Nephron (organoid): Measurements from ENCODE around the gene ARHGEF12.

Experiments used
- H3K27ac Mint-ChIP-seq, 3 experiments: 2 replicates each; pipeline ENCODE4 v1.8.0; 2020; ENCODE audit warnings: mixed read lengths in 3 of 3, mild to moderate bottlenecking in 2 of 3, moderate library complexity in 1 of 3
- H3K27me3 Mint-ChIP-seq: 2 replicates; pipeline ENCODE4 v1.8.0; 2021; ENCODE audit warnings: low read depth, mild to moderate bottlenecking, moderate library complexity, mixed read lengths
- H3K36me3 Mint-ChIP-seq: 2 replicates; pipeline ENCODE4 v1.8.0; 2020; ENCODE audit warnings: low read depth, mixed read lengths
- H3K4me1 Mint-ChIP-seq: 2 replicates; pipeline ENCODE4 v1.8.0; 2020; ENCODE audit warnings: mixed read lengths
- H3K4me3 Mint-ChIP-seq, 3 experiments: 2 replicates each; pipeline ENCODE4 v1.8.0; 2020; ENCODE audit warnings: mild to moderate bottlenecking in 3 of 3, mixed read lengths in 3 of 3, moderate library complexity in 2 of 3
- H3K9me3 Mint-ChIP-seq: 2 replicates; pipeline ENCODE4 v1.8.0; 2020; ENCODE audit warnings: mixed read lengths
- TF ChIP-seq, protein P1 (sequence below), 3 experiments: fragments of 200-600 bp; sonication (generic); IDR thresholded peaks; one replicate each; pipeline ENCODE4 v1.5.0; 2021; ENCODE audit warnings: antibody characterized with exemption in 3 of 3; ENCODE audit not compliant: unreplicated experiment in 3 of 3

The ARHGEF12 gene

DNA sequence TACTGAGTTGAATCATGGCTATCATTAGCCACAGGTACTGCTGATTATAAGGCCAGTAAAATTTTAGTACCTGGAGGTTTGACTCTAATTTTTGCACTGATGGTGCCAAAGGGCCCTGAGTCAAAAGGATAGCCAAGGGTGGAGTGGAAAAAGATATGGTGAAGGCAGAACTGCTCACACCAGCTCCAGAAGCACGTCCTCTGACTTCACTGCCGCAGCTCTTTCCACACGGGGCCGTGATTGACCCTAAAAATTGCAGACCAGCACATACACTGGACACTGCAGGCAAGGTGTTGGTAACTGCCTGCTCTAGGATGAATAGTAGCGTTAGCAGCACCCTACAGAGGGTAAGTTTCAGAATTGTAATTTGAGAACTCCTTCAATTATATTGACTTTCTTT is 149.9 kb downstream of the ARHGEF12 start:
- Mint-ChIP-seq H3K4me3 (no peak overlapping the region), H3K27me3 (no peaks in the 10 kb centered on the region), H3K36me3 (peaks cover 50% of the 10 kb centered on the region), H3K27ac (no peak overlapping the region), H3K4me1 (no peaks in the 10 kb centered on the region), H3K9me3 (no peaks in the 10 kb centered on the region)
- TF ChIP-seq, protein P1, sequence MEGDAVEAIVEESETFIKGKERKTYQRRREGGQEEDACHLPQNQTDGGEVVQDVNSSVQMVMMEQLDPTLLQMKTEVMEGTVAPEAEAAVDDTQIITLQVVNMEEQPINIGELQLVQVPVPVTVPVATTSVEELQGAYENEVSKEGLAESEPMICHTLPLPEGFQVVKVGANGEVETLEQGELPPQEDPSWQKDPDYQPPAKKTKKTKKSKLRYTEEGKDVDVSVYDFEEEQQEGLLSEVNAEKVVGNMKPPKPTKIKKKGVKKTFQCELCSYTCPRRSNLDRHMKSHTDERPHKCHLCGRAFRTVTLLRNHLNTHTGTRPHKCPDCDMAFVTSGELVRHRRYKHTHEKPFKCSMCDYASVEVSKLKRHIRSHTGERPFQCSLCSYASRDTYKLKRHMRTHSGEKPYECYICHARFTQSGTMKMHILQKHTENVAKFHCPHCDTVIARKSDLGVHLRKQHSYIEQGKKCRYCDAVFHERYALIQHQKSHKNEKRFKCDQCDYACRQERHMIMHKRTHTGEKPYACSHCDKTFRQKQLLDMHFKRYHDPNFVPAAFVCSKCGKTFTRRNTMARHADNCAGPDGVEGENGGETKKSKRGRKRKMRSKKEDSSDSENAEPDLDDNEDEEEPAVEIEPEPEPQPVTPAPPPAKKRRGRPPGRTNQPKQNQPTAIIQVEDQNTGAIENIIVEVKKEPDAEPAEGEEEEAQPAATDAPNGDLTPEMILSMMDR (IDR thresholded peaks at IDR 0.05; ENCODE audit: unreplicated experiment in 3 of 3): no peak

GRCh38 chr11:120489799-120490198 is 153.6 kb downstream of the ARHGEF12 start:
- Mint-ChIP-seq H3K4me1 (no peaks in the 10 kb centered on the region), H3K27ac (no peak overlapping the region), H3K9me3 (no peaks in the 10 kb centered on the region), H3K36me3 (peaks cover 25% of the 10 kb centered on the region), H3K27me3 (no peaks in the 10 kb centered on the region), H3K4me3 (no peak overlapping the region)
- TF ChIP-seq, protein P1 (IDR thresholded peaks at IDR 0.05; ENCODE audit: unreplicated experiment in 3 of 3): no peak

GRCh38 chr11:120492486-120492885 is 156.3 kb downstream of the ARHGEF12 start:
- H3K36me3 Mint-ChIP-seq: peaks cover 7% of the 10 kb centered on the region
- TF ChIP-seq, protein P1 (IDR thresholded peaks at IDR 0.05; ENCODE audit: unreplicated experiment in 3 of 3): no peak
- H3K4me1 Mint-ChIP-seq: peaks cover 8% of the 10 kb centered on the region

GRCh38 chr11:120494595-120494994 is 158.4 kb downstream of the ARHGEF12 start:
- H3K9me3 Mint-ChIP-seq: no peaks in the 10 kb centered on the region
- H3K36me3 Mint-ChIP-seq: peaks cover 6% of the 10 kb centered on the region
- no peaks in the 10 kb centered on the region for H3K27me3 Mint-ChIP-seq

More at GRCh38 chr11:120492486-120492885, 156.3 kb downstream of the ARHGEF12 start:
- no peak overlapping the region for H3K4me3 Mint-ChIP-seq
- H3K27me3 Mint-ChIP-seq: no peaks in the 10 kb centered on the region
- H3K9me3 Mint-ChIP-seq: no peaks in the 10 kb centered on the region
- no peak overlapping the region for H3K27ac Mint-ChIP-seq

GRCh38 chr11:120499088-120499487 is 162.9 kb downstream of the ARHGEF12 start:
- TF ChIP-seq, protein P1 (IDR thresholded peaks at IDR 0.05; ENCODE audit: unreplicated experiment in 3 of 3): no peak
- H3K36me3 Mint-ChIP-seq: no peaks in the 10 kb centered on the region
- H3K4me3 Mint-ChIP-seq: no peak overlapping the region
- H3K4me1 Mint-ChIP-seq: peaks cover 14% of the 10 kb centered on the region
- H3K27ac Mint-ChIP-seq: no peak overlapping the region
- H3K9me3 Mint-ChIP-seq: no peaks in the 10 kb centered on the region
- no peaks in the 10 kb centered on the region for H3K27me3 Mint-ChIP-seq

More at GRCh38 chr11:120494595-120494994, 158.4 kb downstream of the ARHGEF12 start:
- no peak overlapping the region for H3K27ac Mint-ChIP-seq
- no peak overlapping the region for H3K4me3 Mint-ChIP-seq
- peaks cover 8% of the 10 kb centered on the region for H3K4me1 Mint-ChIP-seq
- TF ChIP-seq, protein P1 (IDR thresholded peaks at IDR 0.05; ENCODE audit: unreplicated experiment in 3 of 3): no peak

DNA sequence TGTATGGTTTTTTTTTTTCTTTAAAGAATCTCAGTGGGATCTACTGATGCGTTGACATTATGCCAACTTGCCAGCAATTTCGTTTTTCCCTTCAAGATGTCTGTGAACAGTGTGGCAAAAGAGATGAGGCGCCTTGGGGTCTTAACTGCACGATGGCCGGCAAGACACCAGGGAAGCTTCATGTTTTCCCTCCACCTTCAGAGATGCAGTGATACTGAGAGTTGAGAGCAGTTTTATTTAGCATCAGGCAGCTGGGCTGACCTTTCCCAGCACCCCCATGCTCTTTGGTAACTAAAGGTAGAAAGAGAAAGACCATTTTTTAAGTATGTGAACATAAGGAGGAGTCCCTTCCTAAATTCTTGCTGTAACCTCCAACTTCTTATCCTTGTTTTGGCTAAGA is 163.6 kb downstream of the ARHGEF12 start:
- no peaks in the 10 kb centered on the region for H3K9me3 Mint-ChIP-seq
- no peak overlapping the region for H3K27ac Mint-ChIP-seq
- H3K36me3 Mint-ChIP-seq: no peaks in the 10 kb centered on the region
- peaks cover 14% of the 10 kb centered on the region for H3K4me1 Mint-ChIP-seq
- no peaks in the 10 kb centered on the region for H3K27me3 Mint-ChIP-seq
- TF ChIP-seq, protein P1 (IDR thresholded peaks at IDR 0.05; ENCODE audit: unreplicated experiment in 3 of 3): no peak
- no peak overlapping the region for H3K4me3 Mint-ChIP-seq
